GM10266 (cell line): ENCODE data around the gene RPRD1B.
A peak's percentile ranks its signal among the peaks of the same experiment; 100 is the strongest.

Experiments used
- DNase-seq: peaks from one replicate; pipeline ENCODE4 v3.0.0; 2012; ENCODE audit errors: extremely low spot score
- TF ChIP-seq, protein P1 (sequence below): IDR thresholded peaks from 2 replicates; pipeline ENCODE4 v1.5.1; 2012; ENCODE audit warnings: mild to moderate bottlenecking, low read depth; ENCODE audit not compliant: control insufficient read depth, insufficient read depth; ENCODE audit errors: missing control alignments

RPRD1B gene

DNA sequence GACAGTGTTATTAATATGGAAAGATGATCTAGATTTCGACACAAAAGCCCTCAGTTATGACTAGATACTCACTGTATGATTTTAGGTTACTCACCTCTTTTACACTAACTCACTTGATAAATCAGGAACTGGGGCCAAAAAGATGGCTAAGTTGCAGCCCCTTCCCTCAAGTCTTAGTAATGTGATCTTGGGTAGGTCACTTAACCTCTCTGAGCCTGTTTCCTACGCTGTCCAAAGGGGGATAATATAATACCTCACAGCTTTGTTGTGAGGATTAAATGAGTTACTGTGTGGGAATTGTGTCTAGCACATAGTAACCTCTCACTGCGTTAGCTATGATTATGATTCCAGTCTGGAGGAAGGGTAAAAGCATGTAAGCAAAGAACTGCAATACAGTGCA lies 1.6 kb upstream of the RPRD1B start:
- no peak for DNase-seq
- TF ChIP-seq, protein P1, sequence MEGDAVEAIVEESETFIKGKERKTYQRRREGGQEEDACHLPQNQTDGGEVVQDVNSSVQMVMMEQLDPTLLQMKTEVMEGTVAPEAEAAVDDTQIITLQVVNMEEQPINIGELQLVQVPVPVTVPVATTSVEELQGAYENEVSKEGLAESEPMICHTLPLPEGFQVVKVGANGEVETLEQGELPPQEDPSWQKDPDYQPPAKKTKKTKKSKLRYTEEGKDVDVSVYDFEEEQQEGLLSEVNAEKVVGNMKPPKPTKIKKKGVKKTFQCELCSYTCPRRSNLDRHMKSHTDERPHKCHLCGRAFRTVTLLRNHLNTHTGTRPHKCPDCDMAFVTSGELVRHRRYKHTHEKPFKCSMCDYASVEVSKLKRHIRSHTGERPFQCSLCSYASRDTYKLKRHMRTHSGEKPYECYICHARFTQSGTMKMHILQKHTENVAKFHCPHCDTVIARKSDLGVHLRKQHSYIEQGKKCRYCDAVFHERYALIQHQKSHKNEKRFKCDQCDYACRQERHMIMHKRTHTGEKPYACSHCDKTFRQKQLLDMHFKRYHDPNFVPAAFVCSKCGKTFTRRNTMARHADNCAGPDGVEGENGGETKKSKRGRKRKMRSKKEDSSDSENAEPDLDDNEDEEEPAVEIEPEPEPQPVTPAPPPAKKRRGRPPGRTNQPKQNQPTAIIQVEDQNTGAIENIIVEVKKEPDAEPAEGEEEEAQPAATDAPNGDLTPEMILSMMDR: no peak

DNA sequence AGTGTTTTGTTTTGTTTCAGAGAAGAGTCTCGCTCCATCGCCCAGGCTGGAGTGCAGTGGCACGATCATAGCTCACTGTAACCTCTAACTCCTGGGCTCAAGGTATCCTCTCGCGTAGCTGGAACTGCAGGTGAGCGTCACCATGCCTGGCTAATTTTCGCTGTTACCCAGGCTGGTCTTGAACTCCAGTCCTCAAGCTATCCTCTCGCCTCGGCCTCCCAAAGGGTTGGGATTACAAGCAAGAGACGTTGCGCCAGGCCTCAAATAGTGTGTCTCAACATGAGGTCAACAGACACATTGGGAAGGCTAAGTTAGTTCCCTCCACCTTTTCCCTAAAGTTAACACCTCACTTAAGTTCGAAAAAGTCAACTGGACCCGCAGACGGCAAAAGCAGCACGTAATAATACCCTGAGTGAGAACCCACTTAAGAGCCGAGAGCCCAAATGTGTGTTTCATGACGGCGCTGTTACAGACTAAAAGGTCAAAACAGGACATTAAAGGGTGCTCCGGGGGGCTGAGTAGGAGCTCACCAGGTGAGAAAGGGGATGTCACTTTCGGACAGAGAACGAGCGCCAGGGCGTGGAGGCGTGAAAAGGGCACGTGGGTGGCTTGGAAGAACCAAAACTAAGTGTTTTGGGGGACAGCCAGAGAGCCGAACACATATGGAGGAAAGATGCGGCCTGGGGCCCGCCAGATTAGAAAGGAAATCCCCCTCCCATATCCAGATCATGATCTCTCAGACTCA lies 789 bp upstream of the RPRD1B start:
- peak; percentile 64 for DNase-seq

DNA sequence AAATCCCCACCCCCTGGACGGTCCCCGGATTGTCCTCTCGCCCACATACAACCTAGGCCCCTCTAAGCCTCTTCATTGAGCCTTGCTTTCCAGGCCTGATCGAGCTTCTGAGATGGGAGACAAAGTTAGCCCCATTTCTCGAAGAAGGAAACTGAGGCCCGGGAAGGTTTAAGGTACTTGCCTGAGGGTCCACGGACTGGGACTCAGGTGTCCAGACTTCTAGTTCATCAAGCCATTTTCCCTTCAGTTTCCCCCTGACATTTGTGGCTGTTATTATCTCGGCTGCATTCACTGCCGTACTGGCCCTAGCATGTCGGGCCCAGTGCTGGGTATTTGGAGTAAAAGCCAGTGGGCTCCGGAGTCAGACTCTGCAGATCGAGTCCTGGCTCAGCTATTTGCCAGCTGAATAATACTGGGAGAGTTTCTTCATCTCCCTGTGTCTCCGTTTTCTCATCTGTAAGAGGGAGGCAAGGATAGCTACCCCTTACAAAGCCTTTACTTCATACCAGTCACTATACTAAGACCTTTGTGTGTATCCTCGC lies 633 bp downstream of the RPRD1B start:
- TF ChIP-seq, protein P1: no peak
- no peak for DNase-seq

More for the DNA sequence above, 789 bp upstream of the RPRD1B start:
- TF ChIP-seq, protein P1: no peak

DNA sequence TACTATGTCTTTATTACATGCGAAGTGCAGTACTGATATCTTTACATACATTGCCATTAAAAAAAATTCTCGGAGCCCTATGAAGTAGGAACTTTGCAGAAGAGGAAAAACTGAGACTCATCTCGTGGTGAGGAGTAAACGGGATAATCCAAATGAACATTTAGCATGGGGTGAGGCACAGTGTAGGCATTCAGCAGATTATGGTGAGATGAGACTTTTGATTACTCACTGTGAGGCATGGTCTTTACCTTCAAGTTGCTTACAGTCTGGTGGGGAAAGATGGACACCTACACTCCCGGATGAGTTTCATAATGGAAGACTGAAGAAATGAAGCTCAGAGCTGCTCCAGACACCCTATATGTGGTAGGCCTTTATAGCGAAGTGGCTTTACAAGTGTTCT lies 1.4 kb downstream of the RPRD1B start:
- TF ChIP-seq, protein P1: no peak
- no peak for DNase-seq

DNA sequence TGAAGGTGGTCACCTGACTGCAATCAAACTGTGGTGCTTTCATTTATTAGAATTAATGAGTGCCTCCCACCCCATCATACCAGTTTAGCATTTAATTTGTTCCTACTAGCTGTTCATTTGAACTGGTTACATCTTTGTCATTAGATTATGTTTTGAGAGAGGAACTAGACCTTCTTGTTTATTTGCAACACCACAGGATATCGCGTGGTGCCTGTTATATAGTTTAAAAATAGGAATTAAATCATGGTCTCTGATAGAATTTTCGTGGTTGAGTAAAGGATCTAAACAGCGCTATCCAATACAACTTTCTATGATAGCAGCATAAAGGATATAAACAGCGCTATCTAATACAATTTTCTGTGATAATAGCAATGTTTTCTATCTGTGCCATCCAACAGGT lies 2.8 kb downstream of the RPRD1B start:
- TF ChIP-seq, protein P1: no peak
- no peak for DNase-seq

DNA sequence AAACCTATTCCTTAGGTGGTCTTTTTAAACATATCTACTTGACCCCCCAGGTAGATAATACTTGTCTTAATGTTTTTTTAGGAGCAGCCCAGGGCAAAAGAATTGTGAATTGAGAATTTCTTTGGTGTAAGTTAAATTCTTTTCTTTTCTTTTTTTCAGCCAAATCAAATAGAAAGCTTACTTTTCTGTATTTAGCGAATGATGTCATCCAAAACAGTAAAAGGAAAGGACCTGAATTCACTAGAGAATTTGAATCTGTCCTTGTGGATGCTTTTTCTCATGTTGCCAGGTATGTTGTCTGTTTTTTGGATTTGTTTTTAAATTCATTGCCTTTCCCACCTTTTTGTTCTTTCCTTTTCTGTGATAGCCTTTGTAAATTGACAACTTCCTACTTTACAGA lies 6.7 kb downstream of the RPRD1B start:
- DNase-seq: no peak
- TF ChIP-seq, protein P1: no peak
